C4-2B (cell line): ENCODE measurements around the gene CELSR2.

Source experiments
- ZFX ChIP-seq: fragments of 450-650 bp; IDR thresholded peaks from 2 replicates; pipeline ENCODE4 v1.6.1; 2017
- TF ChIP-seq, protein P1 (sequence below): fragments of 450-650 bp; conservative IDR thresholded peaks from 2 replicates; pipeline ENCODE4 v1.5.1; 2017; ENCODE audit warnings: mild to moderate bottlenecking

- TF ChIP-seq, protein P1, sequence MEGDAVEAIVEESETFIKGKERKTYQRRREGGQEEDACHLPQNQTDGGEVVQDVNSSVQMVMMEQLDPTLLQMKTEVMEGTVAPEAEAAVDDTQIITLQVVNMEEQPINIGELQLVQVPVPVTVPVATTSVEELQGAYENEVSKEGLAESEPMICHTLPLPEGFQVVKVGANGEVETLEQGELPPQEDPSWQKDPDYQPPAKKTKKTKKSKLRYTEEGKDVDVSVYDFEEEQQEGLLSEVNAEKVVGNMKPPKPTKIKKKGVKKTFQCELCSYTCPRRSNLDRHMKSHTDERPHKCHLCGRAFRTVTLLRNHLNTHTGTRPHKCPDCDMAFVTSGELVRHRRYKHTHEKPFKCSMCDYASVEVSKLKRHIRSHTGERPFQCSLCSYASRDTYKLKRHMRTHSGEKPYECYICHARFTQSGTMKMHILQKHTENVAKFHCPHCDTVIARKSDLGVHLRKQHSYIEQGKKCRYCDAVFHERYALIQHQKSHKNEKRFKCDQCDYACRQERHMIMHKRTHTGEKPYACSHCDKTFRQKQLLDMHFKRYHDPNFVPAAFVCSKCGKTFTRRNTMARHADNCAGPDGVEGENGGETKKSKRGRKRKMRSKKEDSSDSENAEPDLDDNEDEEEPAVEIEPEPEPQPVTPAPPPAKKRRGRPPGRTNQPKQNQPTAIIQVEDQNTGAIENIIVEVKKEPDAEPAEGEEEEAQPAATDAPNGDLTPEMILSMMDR = no peak
- TF ChIP-seq ZFX = no peak
Observed at GRCh38 chr1:109246141-109246551, 3.2 kb upstream of the CELSR2 start.
